Measurements from ENCODE around the gene ITGA6.
"Not testable (repeated sequence)": the region's sequence is repeated elsewhere in the genome, so short reads cannot be mapped to it uniquely, and the experiment has no call there.

The ITGA6 gene

DNA sequence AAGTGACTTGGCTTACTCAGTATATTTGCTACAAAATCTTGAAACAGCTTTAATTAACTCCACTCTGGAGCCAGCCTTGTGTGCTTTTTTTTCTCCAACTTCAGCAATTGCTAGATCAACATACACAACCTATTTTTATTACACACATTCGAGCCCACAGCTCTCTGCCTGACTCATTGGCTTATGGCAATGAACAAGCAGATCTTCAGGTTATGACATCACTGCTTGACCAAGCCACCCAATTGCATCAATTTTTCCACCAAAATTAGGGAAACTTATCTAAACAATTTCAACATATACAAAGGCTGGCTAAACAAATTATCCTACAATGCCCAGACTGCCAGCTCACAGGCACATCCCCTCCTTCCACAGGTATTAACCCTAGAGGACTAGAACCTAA is 88.9 kb downstream of the ITGA6 start:
- no peak for DNase-seq (ENCODE audit: low spot score)

DNA sequence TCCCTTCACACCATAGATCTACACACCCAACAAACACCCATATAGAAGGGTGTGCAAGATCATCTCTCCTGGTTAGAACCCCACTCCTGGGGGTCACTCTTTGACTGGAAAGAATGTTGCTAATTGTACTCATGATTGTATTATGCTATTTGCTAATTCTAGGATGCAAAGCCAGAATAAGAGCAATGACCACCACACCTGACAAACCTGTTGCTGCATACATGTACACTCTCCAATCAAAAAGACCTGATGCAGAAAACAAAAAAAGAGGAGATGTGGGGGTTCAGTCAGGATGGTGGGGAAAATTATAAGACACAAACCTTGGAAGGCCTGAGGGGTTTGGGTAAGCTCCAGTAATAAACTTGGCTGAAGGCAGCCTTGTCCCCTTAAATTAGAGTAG is 91.6 kb downstream of the ITGA6 start:
- DNase-seq (ENCODE audit: low spot score), result no peak

DNA sequence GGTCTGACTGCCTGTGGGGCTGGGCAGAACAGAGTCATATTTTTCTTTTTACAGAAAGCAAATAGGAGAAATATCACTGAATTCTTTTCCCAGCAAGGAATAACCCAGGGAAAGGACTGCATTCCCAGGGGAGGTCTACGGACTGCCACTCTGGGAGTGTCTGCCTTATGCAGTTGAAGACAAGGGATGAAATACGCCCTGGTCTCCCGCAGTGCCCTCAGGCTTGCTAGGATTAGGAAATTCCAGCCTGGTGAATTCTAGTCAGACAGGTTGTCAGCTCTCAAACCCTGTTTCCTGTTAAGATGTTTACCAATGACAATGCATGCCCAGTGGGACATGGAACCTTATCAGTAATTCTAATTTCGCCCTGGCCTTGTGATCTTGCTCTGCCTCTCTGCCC is 98.2 kb downstream of the ITGA6 start:
- no peak for DNase-seq (ENCODE audit: low spot score)

DNA sequence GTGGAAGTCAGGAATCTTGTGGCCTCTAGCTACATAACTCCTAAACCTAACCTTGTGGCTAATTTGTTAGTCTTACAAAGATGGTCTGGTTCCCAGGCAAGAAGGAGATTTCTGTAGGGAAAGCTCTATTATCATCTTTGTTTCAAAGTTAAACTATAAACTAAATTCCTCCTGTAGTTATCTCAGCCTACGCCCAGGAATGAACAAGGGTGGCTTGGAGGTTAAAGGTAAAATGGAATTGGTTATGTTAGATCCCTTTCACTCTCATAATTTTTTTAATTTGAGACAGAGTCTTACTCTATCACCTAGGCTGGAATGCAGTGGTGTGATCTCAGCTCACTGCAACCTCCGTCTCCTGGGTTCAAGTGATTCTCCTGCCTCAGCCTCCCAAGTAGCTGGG is 103.9 kb downstream of the ITGA6 start:
- DNase-seq (ENCODE audit: low spot score), result no peak

DNA sequence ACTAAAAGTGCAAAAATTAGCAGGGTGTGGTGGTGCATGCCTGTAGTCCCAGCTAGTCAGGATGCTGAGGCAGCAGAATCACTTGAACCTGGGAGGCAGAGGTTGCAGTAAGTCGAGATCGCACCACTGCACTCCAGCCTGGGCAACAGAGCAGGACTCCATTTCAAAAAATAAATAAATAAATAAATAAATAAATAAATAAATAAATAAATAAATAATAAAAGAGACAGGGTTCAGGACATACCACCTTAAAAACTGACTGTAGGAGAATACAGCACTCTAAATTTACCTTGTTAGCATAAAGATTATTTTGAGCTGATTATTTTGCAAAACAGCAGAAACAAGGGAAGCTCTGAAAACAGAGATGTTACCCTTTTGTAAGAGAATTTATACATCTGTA is 105.1 kb downstream of the ITGA6 start:
- DNase-seq (ENCODE audit: low spot score), result not testable (repeated sequence)

DNA sequence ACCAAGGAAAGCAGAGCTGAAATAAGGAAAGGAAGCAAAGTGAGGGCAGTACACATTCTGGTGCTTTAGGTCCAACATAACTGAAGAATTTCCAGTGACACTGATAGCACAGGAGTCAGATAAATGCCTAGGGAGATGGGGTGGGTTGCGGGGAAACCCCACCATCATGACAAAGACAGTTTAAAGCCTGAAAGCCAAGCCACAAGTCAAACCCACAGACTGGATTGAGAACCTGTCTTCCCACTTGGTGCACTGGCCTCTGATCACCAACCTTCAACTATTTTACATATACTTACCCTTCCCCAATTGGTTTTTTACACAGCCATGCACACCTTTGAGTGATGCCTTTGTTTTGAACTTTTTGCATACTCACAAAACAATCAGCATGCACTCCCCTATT is 106.3 kb downstream of the ITGA6 start:
- DNase-seq (ENCODE audit: low spot score), result no peak

DNA sequence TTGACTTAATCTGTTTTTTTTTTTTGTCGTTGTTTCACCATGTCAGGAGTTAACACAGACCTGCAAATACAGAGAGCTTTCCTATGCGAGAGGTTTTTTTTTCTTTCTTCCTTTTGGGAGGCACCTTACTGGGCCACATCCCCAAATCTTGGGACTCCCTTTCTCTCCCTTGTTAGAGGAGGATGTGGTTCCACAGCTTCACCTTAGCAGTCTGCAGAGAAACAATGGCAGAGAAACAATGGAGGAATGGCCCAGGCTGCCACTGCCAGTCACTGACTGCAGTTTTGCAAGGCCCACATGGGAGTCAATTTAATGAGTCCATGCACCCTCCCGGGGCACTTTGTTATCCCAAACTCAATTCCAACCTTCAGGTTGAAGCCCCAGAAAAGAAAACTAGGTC is 107.7 kb downstream of the ITGA6 start:
- DNase-seq (ENCODE audit: low spot score), result no peak

DNA sequence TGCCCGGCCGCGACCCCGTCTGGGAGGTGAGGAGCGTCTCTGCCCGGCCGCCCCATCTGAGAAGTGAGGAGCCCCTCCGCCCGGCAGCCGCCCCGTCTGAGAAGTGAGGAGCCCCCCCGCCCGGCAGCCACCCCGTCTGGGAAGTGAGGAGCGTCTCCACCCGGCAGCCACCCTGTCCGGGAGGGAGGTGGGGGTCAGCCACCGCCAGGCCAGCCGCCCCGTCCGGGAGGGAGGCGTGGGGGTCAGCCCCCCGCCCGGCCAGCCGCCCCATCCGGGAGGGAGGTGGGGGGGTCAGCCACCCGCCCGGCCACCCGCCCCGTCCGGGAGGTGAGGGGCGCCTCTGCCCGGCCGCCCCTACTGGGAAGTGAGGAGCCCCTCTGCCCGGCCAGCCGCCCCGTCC is 110.5 kb downstream of the ITGA6 start:
- not testable (repeated sequence) for DNase-seq (ENCODE audit: low spot score)

DNA sequence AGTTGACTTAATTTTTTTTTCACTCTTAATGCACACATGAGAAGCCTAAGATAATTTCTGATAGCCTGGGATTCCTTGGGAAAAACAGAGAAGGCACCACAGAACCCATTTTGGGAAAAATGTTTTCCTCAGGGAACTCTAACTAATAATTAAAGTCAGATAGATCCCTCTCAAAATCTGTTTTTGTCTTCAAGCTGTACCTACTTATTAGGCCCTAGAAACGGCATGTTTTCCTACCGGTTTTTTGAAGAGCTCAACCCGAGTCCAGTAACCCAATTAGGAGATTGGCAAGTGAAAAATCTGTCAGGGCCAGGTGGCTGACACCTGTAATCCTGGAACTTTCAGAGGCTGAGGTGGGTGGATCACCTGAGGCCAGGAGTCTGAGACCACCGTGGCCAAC is 112.4 kb downstream of the ITGA6 start:
- DNase-seq (ENCODE audit: low spot score), result no peak

DNA sequence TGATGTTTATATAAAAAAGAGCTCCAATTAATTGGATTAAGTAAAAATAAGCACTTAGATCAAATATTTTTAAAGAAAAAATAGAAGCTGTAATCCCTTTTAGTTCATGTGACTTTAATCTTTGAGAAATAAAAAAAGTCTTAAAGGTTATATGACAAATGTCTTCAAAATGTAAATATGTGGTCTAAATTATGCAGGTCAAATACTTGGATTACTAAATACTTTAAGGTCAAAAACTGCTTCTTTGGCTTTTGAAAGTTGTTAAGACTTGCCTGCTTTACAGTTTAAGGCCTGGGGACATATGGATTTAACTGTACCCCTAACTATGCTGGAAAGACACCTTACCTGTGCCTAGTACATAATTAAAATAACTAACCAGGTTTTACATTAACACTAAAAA is 113.0 kb downstream of the ITGA6 start:
- no peak for DNase-seq (ENCODE audit: low spot score)

DNA sequence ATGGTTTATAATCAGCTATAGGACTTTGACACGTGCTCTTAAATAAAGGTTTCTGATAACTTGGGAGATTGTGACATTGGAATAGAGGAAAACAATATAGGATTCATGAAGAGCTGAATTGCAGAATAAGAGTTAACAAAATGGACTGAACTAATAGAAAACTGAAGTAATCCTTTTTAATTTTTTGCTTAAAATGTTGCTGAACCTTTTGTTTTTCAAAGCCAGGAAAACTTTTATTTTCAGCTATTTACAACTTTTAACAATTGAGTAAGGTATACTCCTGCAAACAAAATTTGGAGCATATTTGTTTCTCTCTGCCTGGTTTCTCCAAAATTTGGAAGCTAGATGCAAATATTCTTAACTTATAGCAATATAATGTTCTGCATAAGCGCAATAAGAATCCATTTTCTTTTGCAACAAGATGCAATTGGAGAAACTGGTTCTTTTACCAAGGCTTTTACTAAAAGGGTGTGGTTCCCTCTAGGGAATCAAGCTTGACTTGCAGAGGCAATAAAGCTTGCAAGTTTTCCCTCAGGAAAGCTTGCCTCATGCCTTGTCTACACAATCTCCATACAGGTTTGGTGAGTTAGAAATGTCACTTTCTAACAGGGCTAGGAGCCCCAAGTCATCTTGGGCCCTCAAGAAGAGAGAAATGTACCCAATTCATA is 118.2 kb downstream of the ITGA6 start:
- DNase-seq (ENCODE audit: low spot score), result no peak

DNA sequence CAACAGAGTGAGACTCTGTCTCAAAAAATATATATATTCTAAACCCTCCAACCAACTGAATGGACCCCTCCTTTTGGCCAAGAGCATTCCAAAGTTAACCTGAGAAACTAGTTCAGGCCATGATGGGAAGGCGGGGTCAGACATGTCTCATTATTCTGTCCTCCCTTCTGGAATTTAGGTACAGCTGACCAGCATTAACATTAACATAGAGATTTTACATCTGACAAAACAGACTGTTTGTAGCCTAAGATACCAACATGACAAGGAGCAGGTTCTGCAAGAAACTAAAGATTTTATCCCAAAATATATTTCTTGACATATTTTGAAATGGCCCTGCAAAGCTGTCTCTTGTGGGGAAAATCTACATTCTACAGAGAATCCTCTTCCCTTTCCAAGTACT is 121.7 kb downstream of the ITGA6 start:
- DNase-seq (ENCODE audit: low spot score), result no peak

DNA sequence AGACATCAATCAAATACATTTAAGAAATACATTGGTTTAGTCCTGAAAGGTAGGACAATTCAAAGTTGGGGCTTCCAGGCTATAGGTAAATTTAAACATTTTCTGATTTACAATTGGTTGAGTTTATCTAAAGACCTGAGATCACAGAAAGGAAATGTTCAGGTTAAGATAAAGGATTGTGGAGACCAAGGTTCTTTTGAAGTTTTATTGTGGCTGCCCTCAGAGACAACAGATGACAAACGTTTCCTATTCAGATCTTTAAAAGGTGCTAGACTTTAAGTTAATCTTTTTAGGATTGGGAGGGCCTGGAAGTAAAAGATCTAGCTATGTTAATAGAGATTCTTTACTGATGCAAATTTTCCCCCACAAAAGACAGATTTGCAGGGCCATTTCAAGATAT is 122.4 kb downstream of the ITGA6 start:
- not testable (repeated sequence) for DNase-seq (ENCODE audit: low spot score)

DNA sequence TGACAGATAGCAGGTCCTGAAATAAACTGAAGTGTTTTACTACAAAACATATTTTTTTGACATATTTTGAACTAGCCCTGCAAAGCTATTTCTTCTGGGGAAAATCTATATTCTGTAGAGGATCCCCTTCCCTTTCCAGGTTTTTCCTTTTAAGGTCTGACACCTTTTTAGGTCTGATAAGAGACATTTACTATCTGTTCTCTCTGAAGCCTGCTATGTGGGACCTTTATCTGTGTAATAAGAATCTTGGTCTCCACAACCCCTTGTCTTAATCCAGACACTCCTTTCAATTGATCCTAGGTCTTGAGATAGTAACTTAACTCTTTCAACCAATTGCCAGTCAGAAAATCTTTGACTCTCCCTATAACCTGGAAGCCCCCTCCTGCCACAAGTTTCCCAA is 123.0 kb downstream of the ITGA6 start:
- DNase-seq (ENCODE audit: low spot score), result no peak

DNA sequence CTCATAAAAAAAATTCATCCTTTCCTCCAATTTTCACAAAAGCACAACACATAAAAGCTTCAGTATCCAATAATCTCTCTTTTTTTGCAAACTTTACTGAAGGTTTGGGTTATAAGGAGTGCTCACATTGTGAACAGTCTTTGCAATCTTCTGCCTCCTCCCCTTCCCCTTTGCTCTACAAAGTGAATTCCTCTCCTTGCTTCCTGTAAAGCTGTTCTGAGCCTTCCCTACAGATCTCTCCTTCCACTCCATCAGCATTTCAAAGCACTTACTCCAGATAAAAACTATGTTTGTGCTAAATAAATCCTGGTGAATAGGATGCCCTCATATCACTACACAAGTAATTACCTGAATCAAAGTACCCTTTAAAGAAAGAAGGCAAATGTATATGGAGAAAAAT is 123.9 kb downstream of the ITGA6 start:
- DNase-seq (ENCODE audit: low spot score), result no peak

DNA sequence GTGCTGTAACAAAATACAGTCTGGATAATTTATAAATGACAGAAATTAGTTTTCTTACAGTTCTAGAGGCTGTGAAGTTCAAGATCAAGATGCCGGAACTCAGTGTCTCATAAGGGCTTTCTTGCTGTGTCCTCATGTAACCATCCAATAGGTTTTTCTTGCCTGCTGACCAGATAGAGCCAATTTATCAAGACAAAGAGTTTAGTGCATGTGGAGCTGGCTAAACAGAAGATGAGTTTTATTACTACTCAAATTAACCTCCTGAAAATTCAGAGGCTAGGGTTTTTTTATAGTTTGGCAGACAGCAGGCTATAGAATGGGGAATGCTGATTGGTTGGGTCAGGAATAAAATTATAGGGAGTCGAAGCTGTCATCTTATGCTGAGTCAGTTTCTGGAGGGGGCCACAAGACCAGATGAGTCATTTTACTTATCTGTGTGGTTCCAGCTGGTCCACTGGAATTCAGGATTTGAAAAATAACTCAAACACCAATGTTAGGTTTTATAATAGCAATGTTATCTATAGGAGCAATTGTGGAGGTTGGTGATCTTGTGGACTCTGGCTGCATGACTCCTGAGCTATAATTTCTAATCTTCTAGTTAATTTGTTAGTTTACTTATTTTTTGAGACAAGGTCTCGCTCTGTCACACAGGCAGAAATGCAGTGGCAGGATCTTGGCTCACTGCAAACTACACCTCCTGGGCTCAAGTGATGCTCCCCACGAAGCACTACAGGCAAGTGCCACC is 125.3 kb downstream of the ITGA6 start:
- DNase-seq (ENCODE audit: low spot score), result no peak

DNA sequence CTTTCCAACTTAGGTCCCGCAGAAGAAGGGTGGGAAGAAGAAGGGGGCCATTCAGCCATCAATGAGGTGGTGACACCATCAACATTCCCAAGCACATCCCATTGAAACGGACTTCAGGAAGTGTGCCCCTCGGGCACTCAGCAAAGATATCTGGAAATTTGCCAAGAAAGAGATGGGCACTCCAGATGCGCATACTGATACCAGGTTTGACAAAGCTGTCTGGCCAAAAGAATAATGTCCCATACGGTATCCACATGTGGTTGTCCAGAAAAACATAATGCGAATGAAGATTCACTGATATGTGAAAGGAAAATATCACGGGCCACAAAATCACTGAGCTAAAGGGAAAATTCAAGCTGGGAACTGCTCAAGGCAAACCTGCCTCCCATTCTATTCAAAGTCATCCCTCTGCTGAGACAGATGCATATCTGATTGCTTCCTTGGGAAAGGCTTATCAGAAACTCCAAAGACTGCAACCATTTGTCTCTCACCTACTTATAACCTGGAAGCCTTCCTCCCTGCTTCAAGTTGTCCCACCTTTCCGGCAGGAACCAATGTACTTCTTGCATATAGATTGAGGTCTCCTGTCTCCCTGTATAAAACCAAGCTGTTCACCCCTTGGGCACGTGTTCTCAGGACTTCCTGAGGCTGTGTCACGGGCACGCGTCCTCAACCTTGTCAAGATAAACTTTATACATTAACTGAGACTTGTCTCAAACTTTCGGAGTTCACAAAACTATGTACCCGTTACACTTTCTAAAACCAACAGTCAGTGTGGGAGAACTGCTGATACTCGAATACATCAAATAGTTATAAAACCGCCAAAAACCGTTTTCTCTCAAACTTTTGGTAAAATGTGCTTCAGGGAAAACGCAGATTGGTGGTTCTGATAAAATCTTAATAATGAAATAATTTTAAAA is 127.2 kb downstream of the ITGA6 start:
- no peak for DNase-seq (ENCODE audit: low spot score)

DNA sequence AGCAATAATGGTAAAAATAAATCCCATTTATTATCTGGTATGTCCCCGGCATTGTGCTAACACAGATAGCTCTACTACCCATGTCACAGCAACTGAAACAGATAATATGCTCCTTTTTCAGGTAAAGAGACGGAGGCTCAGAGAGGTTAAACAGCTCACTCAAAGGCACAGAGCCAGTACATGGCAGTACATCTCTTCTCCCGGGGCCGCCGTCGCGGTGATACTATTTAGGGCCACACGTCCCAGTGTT is 127.8 kb downstream of the ITGA6 start:
- no peak for DNase-seq (ENCODE audit: low spot score)

Data from ecto neural progenitor cell (in vitro differentiated cells).